H1 (cell line): ENCODE measurements around the gene TNRC6A. TPM values are rescaled to one million over a fixed set of nuclear protein-coding genes. Genes with fewer than 3 reads are reported as not detected.

Experiments
- CTCF ChIA-PET: fragments of 300-600 bp; sonication (Branson Sonifier 250); formaldehyde crosslinking; loops from one replicate; lab custom pipeline; 2021; ENCODE audit not compliant: partially characterized antibody; lab: Charles Lee
- POLR2A ChIA-PET: fragments of 300-600 bp; sonication (Branson Sonifier 250); formaldehyde crosslinking; loops from one replicate; lab custom pipeline; 2021; ENCODE audit warnings: inconsistent platforms; ENCODE audit not compliant: partially characterized antibody; lab: Charles Lee
- DNase-seq, 2 experiments: peaks; one replicate each; pipeline versions ENCODE4 v3.0.0 to v3.0.0-alpha.2; 2010 to 2022; ENCODE audit warnings: low spot score in 2 of 2, low read depth in 1 of 2, mixed read lengths in 1 of 2
- FAIRE-seq: peaks from 2 replicates; lab custom pipeline; 2011; peaks lifted over from hg19 to GRCh38; lab: Jason Lieb, UNC
- H2AFZ ChIP-seq: 2 replicates; pipeline ENCODE4 v1.8.1; 2012; ENCODE audit warnings: low read length, inconsistent platforms
- H2AK5ac ChIP-seq: 2 replicates; pipeline ENCODE4 v1.6.1; 2013; ENCODE audit warnings: low read depth, low read length
- H2BK120ac ChIP-seq: replicated peaks from 2 replicates; pipeline ENCODE3; 2013; ENCODE audit warnings: low read depth, low read length, inconsistent platforms
- H2BK12ac ChIP-seq: 2 replicates; pipeline ENCODE4 v1.6.1; 2013; ENCODE audit warnings: low read depth, low read length
- H2BK15ac ChIP-seq: 2 replicates; pipeline ENCODE4 v1.6.1; 2013; ENCODE audit warnings: low read length
- H2BK20ac ChIP-seq: 2 replicates; pipeline ENCODE4 v1.6.1; 2013; ENCODE audit warnings: low read length
- H2BK5ac ChIP-seq: 2 replicates; pipeline ENCODE4 v1.6.1; 2013; ENCODE audit warnings: low read depth, low read length
- H3K14ac ChIP-seq: 2 replicates; pipeline ENCODE4 v1.6.1; 2013; ENCODE audit warnings: inconsistent platforms; ENCODE audit not compliant: insufficient read length
- H3K18ac ChIP-seq: 2 replicates; pipeline ENCODE4 v1.6.1; 2013; ENCODE audit warnings: low read length; ENCODE audit errors: extremely low read depth
- H3K23ac ChIP-seq: 2 replicates; pipeline ENCODE4 v1.6.1; 2013; ENCODE audit warnings: inconsistent platforms; ENCODE audit not compliant: insufficient read length
- H3K23me2 ChIP-seq: 2 replicates; pipeline ENCODE4 v1.6.1; 2013; ENCODE audit warnings: low read depth, low read length
- H3K27ac ChIP-seq: 2 replicates; pipeline ENCODE4 v1.6.1; 2011; ENCODE audit warnings: low read depth, low read length, inconsistent platforms
- H3K27me3 ChIP-seq, 4 experiments: replicated peaks in 1 of 4; 1 replicate in 1 of 4; 2 replicates in 3 of 4; pipeline versions ENCODE4 v1.6.1 to v1.8.1; 2011 to 2013; ENCODE audit warnings: low read length in 3 of 4, mild to moderate bottlenecking in 3 of 4, inconsistent platforms in 2 of 4, mixed read lengths in 2 of 4, moderate library complexity in 1 of 4; ENCODE audit not compliant: control insufficient read depth in 3 of 4, insufficient read depth in 3 of 4; ENCODE audit errors: extremely low read depth in 1 of 4
- H3K36me3 ChIP-seq, 4 experiments: 2 replicates each; pipeline versions ENCODE4 v1.6.1 to v1.8.1; 2011 to 2013; ENCODE audit warnings: mild to moderate bottlenecking in 4 of 4, low read length in 3 of 4, moderate library complexity in 2 of 4, control low read depth in 1 of 4, inconsistent platforms in 1 of 4; ENCODE audit not compliant: insufficient read depth in 4 of 4, control insufficient read depth in 2 of 4
- H3K4ac ChIP-seq: replicated peaks from 2 replicates; pipeline ENCODE3; 2013; ENCODE audit warnings: low read length, low read depth, mixed read lengths, inconsistent platforms; ENCODE audit not compliant: insufficient read length
- H3K4me1 ChIP-seq, 4 experiments: replicated peaks in 1 of 4; 1 replicate in 1 of 4; 2 replicates in 3 of 4; pipeline versions ENCODE4 v1.6.1 to v1.8.1; 2011 to 2013; ENCODE audit warnings: low read length in 3 of 4, inconsistent platforms in 2 of 4, mixed read lengths in 1 of 4; ENCODE audit not compliant: insufficient read depth in 4 of 4, control insufficient read depth in 3 of 4
- H3K4me2 ChIP-seq, 2 experiments: 2 replicates each; pipeline versions ENCODE4 v1.6.1 to v1.8.1; 2011 to 2013; ENCODE audit warnings: low read depth in 2 of 2, low read length in 2 of 2, control low read depth in 1 of 2, inconsistent platforms in 1 of 2, mild to moderate bottlenecking in 1 of 2; ENCODE audit not compliant: insufficient read depth in 1 of 2
- H3K4me3 ChIP-seq, 4 experiments: fragments of 200-600, 300-600 bp in 1 of 4; sonication (generic), shearing (Covaris generic), sonication (Bioruptor Twin) in 1 of 4; 2 replicates each; pipeline versions ENCODE4 v1.5.1 to v1.8.1; 2011 to 2016; ENCODE audit warnings: low read length in 4 of 4, low read depth in 3 of 4, control low read depth in 2 of 4, inconsistent platforms in 2 of 4, mild to moderate bottlenecking in 2 of 4, mixed read lengths in 1 of 4, moderate library complexity in 1 of 4; ENCODE audit not compliant: insufficient read depth in 2 of 4; ENCODE audit errors: extremely low read depth in 1 of 4
- H3K56ac ChIP-seq: replicated peaks from 2 replicates; pipeline ENCODE3; 2013; ENCODE audit warnings: low read depth, mild to moderate bottlenecking, mixed read lengths, low read length, inconsistent platforms; ENCODE audit not compliant: insufficient read length
- H3K79me1 ChIP-seq: 2 replicates; pipeline ENCODE4 v1.6.1; 2013; ENCODE audit warnings: low read depth, low read length, control low read depth
- H3K79me2 ChIP-seq, 2 experiments: 2 replicates each; pipeline versions ENCODE4 v1.6.1 to v1.8.1; 2012 to 2013; ENCODE audit warnings: low read length in 2 of 2, mild to moderate bottlenecking in 2 of 2, inconsistent platforms in 1 of 2; ENCODE audit not compliant: insufficient read depth in 2 of 2, control insufficient read depth in 1 of 2
- H3K9ac ChIP-seq, 4 experiments: replicated peaks in 1 of 4; 1 replicate in 1 of 4; 2 replicates in 3 of 4; pipeline versions ENCODE4 v1.6.1 to v1.8.1; 2011 to 2013; ENCODE audit warnings: low read depth in 3 of 4, low read length in 3 of 4, control low read depth in 2 of 4, mild to moderate bottlenecking in 2 of 4, moderate library complexity in 2 of 4, inconsistent platforms in 1 of 4; ENCODE audit errors: extremely low read depth in 1 of 4
- H3K9me3 ChIP-seq, 2 experiments: 2 replicates each; pipeline versions ENCODE4 v1.6.1 to v1.8.1; 2012 to 2013; ENCODE audit warnings: mild to moderate bottlenecking in 2 of 2, moderate library complexity in 2 of 2, control low read depth in 1 of 2, inconsistent platforms in 1 of 2, low read depth in 1 of 2, low read length in 1 of 2, mixed read lengths in 1 of 2; ENCODE audit not compliant: insufficient read depth in 2 of 2
- H4K20me1 ChIP-seq, 2 experiments: replicated peaks in 1 of 2; 2 replicates each; pipeline versions ENCODE3 to v1.8.1; 2011 to 2013; ENCODE audit warnings: inconsistent platforms in 2 of 2, low read length in 2 of 2, mild to moderate bottlenecking in 1 of 2; ENCODE audit not compliant: insufficient read depth in 2 of 2, control insufficient read depth in 1 of 2
- H4K5ac ChIP-seq: 2 replicates; pipeline ENCODE4 v1.6.1; 2013; ENCODE audit warnings: low read length, low read depth, mixed read lengths, inconsistent platforms; ENCODE audit not compliant: insufficient read length
- H4K8ac ChIP-seq: 2 replicates; pipeline ENCODE4 v1.8.0; 2013; ENCODE audit warnings: mild to moderate bottlenecking, moderate library complexity, low read length, inconsistent platforms; ENCODE audit not compliant: insufficient read depth; ENCODE audit errors: extremely low read depth
- H4K91ac ChIP-seq: replicated peaks from 2 replicates; pipeline ENCODE3; 2013; ENCODE audit warnings: low read length, mixed read lengths, inconsistent platforms; ENCODE audit not compliant: insufficient read length
- BRCA1 ChIP-seq: IDR thresholded peaks from 2 replicates; pipeline ENCODE4 v1.6.1; 2012; ENCODE audit warnings: low read depth, low read length, improper control_type of control experiment
- POLR2A ChIP-seq, 2 experiments: IDR thresholded peaks; 1 replicate in 1 of 2; 2 replicates in 1 of 2; pipeline ENCODE4 v1.6.1; 2011; ENCODE audit warnings: low read depth in 2 of 2, low read length in 2 of 2, mild to moderate bottlenecking in 2 of 2; ENCODE audit errors: control extremely low read depth in 1 of 2
- RFX5 ChIP-seq: IDR thresholded peaks from 2 replicates; pipeline ENCODE4 v1.6.1; 2011; ENCODE audit warnings: low read depth, low read length, improper control_type of control experiment, borderline replicate concordance
- SP4 ChIP-seq: IDR thresholded peaks from 2 replicates; pipeline ENCODE4 v1.6.1; 2012; ENCODE audit warnings: low read length, inconsistent platforms
- WGBS, 2 experiments: shearing (Covaris generic) in 1 of 2; methylation state at CpG; one replicate each; pipeline versions ENCODE4 v1.1.6 to v1.1.7; 2013 to 2015; ENCODE audit warnings: low lambda C conversion rate in 2 of 2, mixed read lengths in 2 of 2, inconsistent platforms in 1 of 2, low coverage in 1 of 2, missing lambda C conversion rate in 1 of 2; ENCODE audit not compliant: insufficient replicate concordance in 2 of 2, insufficient coverage in 1 of 2, insufficient read length in 1 of 2; ENCODE audit errors: extremely low coverage in 1 of 2, missing lambda C conversion rate in 1 of 2; 5-methylcytosine and 5-hydroxymethylcytosine counted together
- polyA plus RNA-seq, 7 experiments: library from polyadenylated mRNA; depleted of rRNA in 3 of 7; stranded (reverse) in 5 of 7; unstranded in 2 of 7; fragments of >200 nt in 5 of 7; fragments of 200-250 nt in 2 of 7; gene quantifications; 1 replicate in 5 of 7; 2 replicates in 1 of 7; 4 replicates in 1 of 7; pipeline versions ENCODE4 v1.2.1 to v1.2.3, GENCODE V29; 2011 to 2013; ENCODE audit warnings: missing spikeins in 2 of 7, mixed read lengths in 2 of 7
- total RNA-seq: library from RNA; stranded (reverse); fragmentation: NEBNext Ultra II Directional; extraction: Animal tissue kit (Norgen Biotek cat#: 25700); gene quantifications from 2 replicates; pipeline ENCODE4 v1.2.1, GENCODE V29; 2021

TNRC6A gene
- total and polyA plus RNA-seq, 2 of the 8 experiments (the other 6 are each of a cell fraction or from before 2014, with no cell fraction given), result 67.6 to 103 TPM

GRCh38 chr16:24822542-24822941 is 93.1 kb downstream of the TNRC6A start:
- no peak overlapping the region for H3K14ac ChIP-seq
- peaks cover 2% of the 10 kb centered on the region; the same call in 1 of the 2 replicates for H3K79me1 ChIP-seq
- H3K27me3 ChIP-seq, result no peaks in the 10 kb centered on the region
- peaks cover 45 to 96% (median 67%) of the 10 kb centered on the region in 4 experiments for H3K36me3 ChIP-seq
- no peak overlapping the region for H4K5ac ChIP-seq
- H2BK5ac ChIP-seq, result no peak overlapping the region
- no peak overlapping the region for H3K4me3 ChIP-seq
- no peaks in the 10 kb centered on the region for H3K79me2 ChIP-seq
- no peak overlapping the region for H3K27ac ChIP-seq
- DNase-seq (no peak), FAIRE-seq (no peak)
- no peak overlapping the region for H2BK20ac ChIP-seq
- H2AFZ ChIP-seq, result no peak overlapping the region
- ChIA-PET CTCF (no interaction called here), POLR2A (no interaction called here)
- WGBS, 2 experiments, result 93% methylated on average over 10 of the region's 10 CpGs; no CpG with 5 or more reads in 1 of the 2 experiments
- H3K18ac ChIP-seq, result no peak overlapping the region
- H3K4me2 ChIP-seq, result no peak overlapping the region
- peak overlapping the region; percentile 12; the same call in 1 of the 2 replicates for H4K8ac ChIP-seq
- no peak overlapping the region for H3K9ac ChIP-seq
- H3K4ac ChIP-seq, result no peak overlapping the region
- H3K4me1 ChIP-seq, result no peaks in the 10 kb centered on the region
- no peak overlapping the region for H2BK15ac ChIP-seq
- no peak overlapping the region for H2BK120ac ChIP-seq
- TF ChIP-seq BRCA1, result no peak
- no peak for TF ChIP-seq SP4
- no peak for TF ChIP-seq RFX5
- peak in 1 of 2 experiments; percentile 51; a peak in 1 of 3 replicates for TF ChIP-seq POLR2A (IDR thresholded peaks at IDR 0.05; ENCODE audit: control extremely low read depth in 1 of 2, low read depth in 2 of 2, low read length in 2 of 2)
- no peak overlapping the region for H2AK5ac ChIP-seq
- H3K9me3 ChIP-seq, result no peaks in the 10 kb centered on the region
- no peaks in the 10 kb centered on the region for H3K23me2 ChIP-seq
- peaks cover 5 to 28% of the 10 kb centered on the region in 2 experiments for H4K20me1 ChIP-seq
- H4K91ac ChIP-seq, result no peak overlapping the region
- no peak overlapping the region for H2BK12ac ChIP-seq
- no peak overlapping the region for H3K23ac ChIP-seq
- no peak overlapping the region for H3K56ac ChIP-seq
